ENCODE measurements around the gene PCF11.
A peak's percentile ranks its signal among the peaks of the same experiment; 100 is the strongest.
"Not testable (repeated sequence)": the region's sequence is repeated elsewhere in the genome, so short reads cannot be mapped to it uniquely, and the experiment has no call there.

The PCF11 gene

GRCh38 chr11:83193315-83194280 is 36.7 kb downstream of the PCF11 start, which contains the start of gene ANKRD42:
TSS of gene ANKRD42 (plus strand) at chr11:83193712. CDS start at chr11:83194671, 959 bp downstream.
- peak; percentile 60 to 68 (median 68) for DNase-seq (ENCODE audit: low read depth in 3 of 3)

DNA sequence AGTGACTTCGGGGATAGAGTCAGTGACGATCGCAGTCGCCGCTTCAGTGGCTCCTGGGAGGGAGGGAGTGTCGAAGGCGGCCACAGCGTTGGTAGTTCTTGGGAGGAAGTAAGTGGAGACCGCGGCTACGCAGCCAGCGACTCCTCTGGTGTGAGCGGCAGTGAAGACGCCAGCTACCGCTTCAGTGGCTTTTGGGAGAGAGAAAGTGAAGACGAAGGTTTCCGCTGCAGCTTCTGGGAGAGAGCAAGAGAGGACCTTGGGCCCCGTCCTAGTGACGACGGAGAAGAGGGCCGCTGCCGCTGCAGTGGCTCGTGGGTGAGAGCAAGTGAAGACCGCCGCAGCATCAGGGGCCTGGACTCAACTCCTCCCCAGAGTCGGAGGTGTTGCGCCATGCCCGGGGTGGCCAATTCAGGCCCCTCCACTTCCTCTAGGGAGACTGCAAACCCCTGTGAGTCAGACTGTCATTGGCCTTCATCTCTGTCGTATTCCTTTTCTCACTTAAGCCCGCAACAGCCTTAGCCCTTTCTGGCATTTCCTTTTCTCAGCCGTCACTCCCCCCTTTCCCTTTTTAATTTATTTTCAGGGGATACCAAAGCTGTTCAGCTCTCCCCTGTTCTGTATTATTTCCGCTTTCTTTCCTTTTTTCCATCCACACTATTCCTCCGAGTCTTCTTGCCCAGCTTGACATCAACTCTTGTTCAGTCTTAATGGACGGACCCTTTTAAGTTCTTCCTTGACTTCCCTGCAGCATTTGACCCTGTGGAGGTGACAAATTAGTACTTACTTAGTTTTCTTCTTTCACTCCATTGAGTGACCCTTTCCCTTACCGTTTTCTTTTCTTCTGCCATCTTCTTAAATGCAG is 37.6 kb downstream of the PCF11 start:
- peak; percentile 13 to 14 (median 13) for DNase-seq (ENCODE audit: low read depth in 3 of 3)

DNA sequence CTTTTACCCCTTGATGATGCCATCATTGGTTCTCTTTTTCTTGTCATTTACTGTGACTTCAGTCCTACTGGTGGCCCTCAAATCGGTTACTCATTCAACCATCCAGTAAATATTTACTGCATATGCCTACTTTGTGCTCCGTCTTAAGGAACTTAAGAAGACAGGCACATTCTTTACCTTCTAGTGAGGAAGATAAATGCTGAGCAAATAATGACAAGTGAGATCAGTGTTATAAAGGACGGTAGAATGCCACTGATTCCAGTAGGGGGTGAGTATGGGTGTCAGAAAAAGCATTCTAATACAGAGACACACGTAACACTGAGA is 38.2 kb downstream of the PCF11 start:
- no peak for DNase-seq (ENCODE audit: low read depth in 3 of 3)

GRCh38 chr11:83195649-83196048 is 38.7 kb downstream of the PCF11 start:
- no peak for DNase-seq (ENCODE audit: low read depth in 3 of 3)

DNA sequence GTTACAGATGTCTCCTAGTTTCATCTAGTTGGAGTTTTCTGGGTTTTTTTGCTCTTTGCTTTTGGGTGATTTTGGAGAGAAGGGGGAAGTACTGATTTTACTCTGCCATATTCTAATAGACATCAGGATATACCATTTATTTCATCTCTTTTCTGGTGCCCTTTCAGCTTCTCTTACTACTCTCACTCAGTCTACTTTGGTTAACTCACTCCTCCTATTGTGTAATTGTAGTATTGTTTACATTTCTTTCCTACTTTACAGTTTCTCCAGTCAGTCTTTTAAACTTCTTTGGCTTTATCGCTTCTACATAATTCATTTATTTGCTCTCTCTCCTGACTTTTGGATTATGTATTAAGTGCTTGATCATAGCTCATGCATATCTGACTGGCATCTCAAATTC is 43.1 kb downstream of the PCF11 start:
- DNase-seq (ENCODE audit: low read depth in 3 of 3) = no peak

DNA sequence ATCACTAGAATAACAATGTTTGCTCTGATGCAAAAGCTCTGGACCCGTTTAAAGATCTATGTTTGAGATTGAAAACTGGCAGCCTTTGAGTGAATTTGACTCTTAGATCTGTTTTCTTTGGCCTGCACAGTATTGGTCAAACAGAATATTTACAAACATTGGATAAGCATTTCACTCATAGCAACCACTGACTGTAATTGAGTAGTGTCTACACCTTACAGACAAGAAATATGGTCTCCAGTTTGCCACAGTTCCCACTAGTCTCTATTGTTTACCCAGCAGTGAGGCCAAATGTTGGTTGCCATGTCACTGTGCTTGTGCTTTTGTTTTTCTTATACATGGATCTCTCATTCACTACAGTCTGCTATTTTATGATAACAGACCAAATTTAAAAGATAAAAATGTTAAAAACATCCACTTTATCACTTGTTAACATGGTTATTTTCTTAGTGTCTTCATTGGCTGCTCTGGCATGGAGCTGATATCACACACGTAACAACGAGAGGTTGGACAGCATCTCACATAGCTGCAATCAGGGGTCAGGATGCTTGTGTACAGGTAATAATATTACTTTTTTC is 48.8 kb downstream of the PCF11 start:
- DNase-seq (ENCODE audit: low read depth in 3 of 3) = no peak

DNA sequence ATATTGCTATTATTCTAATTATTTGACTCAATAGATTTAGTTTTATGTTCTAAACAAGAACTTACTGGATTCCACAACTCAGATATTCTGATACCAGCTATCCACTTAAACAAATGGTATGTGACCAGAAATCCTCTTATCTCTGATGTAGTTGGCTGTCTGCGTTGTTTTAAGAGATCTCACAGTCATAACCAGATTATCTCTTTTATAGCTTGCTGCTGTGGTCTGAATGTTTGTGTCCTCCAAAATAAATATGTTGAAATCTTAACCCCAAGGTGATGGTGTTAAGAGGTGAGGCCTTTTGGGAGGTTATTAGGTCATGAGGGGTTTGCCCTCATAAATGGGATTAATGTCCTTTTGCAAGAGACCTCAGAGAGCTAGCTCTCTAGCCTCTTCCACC is 49.3 kb downstream of the PCF11 start:
- no peak for DNase-seq (ENCODE audit: low read depth in 3 of 3)

GRCh38 chr11:83206771-83207382 is 49.9 kb downstream of the PCF11 start:
- DNase-seq (ENCODE audit: low read depth in 3 of 3) = not testable (repeated sequence)

GRCh38 chr11:83219095-83219494 is 62.2 kb downstream of the PCF11 start:
- no peak for DNase-seq (ENCODE audit: low read depth in 3 of 3)

- no peak for DNase-seq (ENCODE audit: low read depth in 3 of 3)
These were observed 63.3 kb downstream of the PCF11 start for GRCh38 chr11:83220260-83220659.

DNA sequence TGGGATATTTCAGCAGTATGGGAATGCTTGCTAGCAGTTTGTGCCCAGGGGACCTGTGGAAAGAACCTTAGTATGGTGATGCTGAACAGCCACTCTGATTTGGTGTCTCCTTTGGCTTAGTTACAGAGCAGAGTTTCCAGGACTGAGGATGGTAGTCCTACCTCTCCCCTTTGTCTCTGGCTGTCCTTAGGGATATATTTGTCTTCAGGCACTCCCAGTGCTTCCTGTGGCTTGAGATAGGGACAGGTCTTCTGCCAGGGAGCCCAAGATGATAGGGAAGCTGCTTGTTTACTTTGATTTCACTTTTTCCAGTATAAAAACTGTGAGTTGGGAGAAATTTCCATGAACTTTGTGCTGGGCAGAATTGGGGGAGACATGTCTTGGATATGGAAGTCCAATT is 64.8 kb downstream of the PCF11 start:
- DNase-seq (ENCODE audit: low read depth in 3 of 3) = no peak

DNA sequence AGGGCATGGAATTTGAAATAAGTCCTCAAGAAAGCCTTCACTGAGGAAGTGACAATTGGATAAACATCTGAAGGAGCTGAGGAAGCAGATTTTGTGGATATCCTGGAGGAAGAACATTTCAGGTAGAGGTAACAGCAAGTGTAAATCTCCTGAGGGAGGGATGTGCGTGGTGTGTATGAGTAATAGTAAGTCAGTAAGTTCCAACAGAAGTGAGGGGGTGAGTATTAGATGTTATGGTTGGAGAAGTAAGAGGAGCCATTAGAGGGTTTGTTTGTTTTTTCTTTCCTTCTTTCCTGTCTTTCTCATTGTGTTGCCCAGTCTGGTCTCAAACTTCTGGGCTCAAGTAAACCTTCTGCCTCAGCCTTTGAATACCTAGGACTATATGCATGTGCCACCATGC is 65.6 kb downstream of the PCF11 start:
- DNase-seq (ENCODE audit: low read depth in 3 of 3) = no peak

- DNase-seq (ENCODE audit: low read depth in 3 of 3) = no peak
These were observed 66.5 kb downstream of the PCF11 start for GRCh38 chr11:83223457-83223856.

- DNase-seq (ENCODE audit: low read depth in 3 of 3) = no peak
These were observed 78.9 kb downstream of the PCF11 start for GRCh38 chr11:83235825-83236224.

Measured in stimulated activated CD4-positive, alpha-beta T cell treated with anti-CD3 and anti-CD28 coated beads, TNF-alpha, amount 100 ng/mL, for 4 hours (primary cell).